ENCODE measurements around the gene KDM2A. TPM values are rescaled to one million over a fixed set of nuclear protein-coding genes. Genes with fewer than 3 reads are reported as not detected.

KDM2A gene
- total RNA-seq, 1 experiment from 2014 or later: 50.4 TPM

DNA sequence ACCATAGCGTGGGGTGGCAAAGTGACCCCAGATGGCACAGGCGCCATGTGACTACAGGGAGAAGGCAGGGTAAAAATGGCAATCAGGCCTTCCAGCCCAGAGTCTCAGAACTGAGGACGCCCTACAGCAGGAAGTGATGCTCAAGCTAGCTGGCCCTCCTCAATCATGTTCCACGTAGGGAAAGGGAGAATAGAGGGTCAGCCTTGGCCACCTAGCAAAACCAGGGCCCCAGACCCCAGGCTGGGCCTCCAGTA lies 169.1 kb downstream of the KDM2A start:
- DNase-seq (ENCODE audit: low read depth, low spot score): no peak
- POLR2A ChIA-PET: interaction anchor here (2.1 kb wide), 1 partner anchor 15 kb away, joined by 11 read pairs; the partner anchor contains the start of gene SSH3
- Histone ChIP-seq H3K4me2 (ENCODE audit: low read length) (peak overlapping the region; percentile 98), H4K20me1 (ENCODE audit: insufficient read depth) (no peaks in the 10 kb centered on the region), H3K4me1 (ENCODE audit: control insufficient read depth in 1 of 2, insufficient read depth in 2 of 2, low read length in 2 of 2) (peaks cover 13 to 29% of the 10 kb centered on the region in 2 experiments), H3K36me3 (ENCODE audit: control insufficient read depth in 1 of 2, insufficient read depth in 2 of 2, low read length in 2 of 2) (peaks cover 15 to 39% of the 10 kb centered on the region in 2 experiments), H3K4me3 (replicated peaks in 1 of 2; ENCODE audit: low read depth in 1 of 2, low read length in 2 of 2) (peak overlapping the region; percentile 74 to 91), H3K27ac (ENCODE audit: low read depth, low read length) (peak overlapping the region; percentile 100), H3K79me2 (ENCODE audit: insufficient read depth, low read length) (peaks cover 25% of the 10 kb centered on the region; the same call in 1 of the 2 replicates), H3K9me2 (ENCODE audit: insufficient read depth) (no peaks in the 10 kb centered on the region), H3K9ac (ENCODE audit: low read length) (peak overlapping the region; percentile 93), H2AFZ (ENCODE audit: low read depth, low read length, poor library complexity, severe bottlenecking) (no peak overlapping the region), H3K9me3 (ENCODE audit: control insufficient read depth in 1 of 2, insufficient read depth in 1 of 2, low read depth in 1 of 2, low read length in 2 of 2) (no peaks in the 10 kb centered on the region), H3K27me3 (ENCODE audit: insufficient read depth, low read length) (no peaks in the 10 kb centered on the region)
- intact Hi-C loops (cut with micrococcal nuclease): no loop called here
- CTCF ChIA-PET: interaction anchor here (1.2 to 1.6 kb wide), 4 partner anchors 15 to 63 kb away, joined by 4 to 5 read pairs (median 5); partner anchors contain the start of gene SSH3
- RAD21 ChIA-PET (ENCODE audit: low non-redundant PET in 1 of 2, low total read pairs in 2 of 2, uncharacterized antibody in 2 of 2, unreplicated experiment in 2 of 2): no interaction called here
- no TSS peak for BruUV-seq (replicated peaks)
- TF ChIP-seq SRF (IDR thresholded peaks at IDR 0.05; ENCODE audit: low read depth) (no peak), CEBPB (IDR thresholded peaks at IDR 0.05; ENCODE audit: low read depth) (no peak)
- TF ChIP-seq, protein P1, sequence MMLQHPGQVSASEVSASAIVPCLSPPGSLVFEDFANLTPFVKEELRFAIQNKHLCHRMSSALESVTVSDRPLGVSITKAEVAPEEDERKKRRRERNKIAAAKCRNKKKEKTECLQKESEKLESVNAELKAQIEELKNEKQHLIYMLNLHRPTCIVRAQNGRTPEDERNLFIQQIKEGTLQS (IDR thresholded peaks at IDR 0.05): no peak
- peak; percentile 7 for ATAC-seq

GRCh38 chr11:67288452-67289225 lies 169.6 kb downstream of the KDM2A start:
- H4K20me1 ChIP-seq (ENCODE audit: insufficient read depth): no peaks in the 10 kb centered on the region
- ChIA-PET RAD21 (ENCODE audit: low non-redundant PET in 1 of 2, low total read pairs in 2 of 2, uncharacterized antibody in 2 of 2, unreplicated experiment in 2 of 2) (no interaction called here), POLR2A (interaction anchor here (2.1 kb wide), 1 partner anchor 14 kb away, joined by 11 read pairs; the partner anchor contains the start of gene SSH3), CTCF (interaction anchor here (1.2 to 1.6 kb wide), 4 partner anchors 14 to 63 kb away, joined by 4 to 5 read pairs (median 5); partner anchors contain the start of gene SSH3)
- no peaks in the 10 kb centered on the region for H3K27me3 ChIP-seq (ENCODE audit: insufficient read depth, low read length)
- H3K27ac ChIP-seq (ENCODE audit: low read depth, low read length): peak overlapping the region; percentile 100
- H3K9me2 ChIP-seq (ENCODE audit: insufficient read depth): no peaks in the 10 kb centered on the region
- ATAC-seq: peak; percentile 78
- peak; percentile 54 for DNase-seq (ENCODE audit: low read depth, low spot score)
- H3K36me3 ChIP-seq (ENCODE audit: control insufficient read depth in 1 of 2, insufficient read depth in 2 of 2, low read length in 2 of 2): peaks cover 11 to 38% of the 10 kb centered on the region in 2 experiments; a peak in 3 of 4 replicates
- H3K79me2 ChIP-seq (ENCODE audit: insufficient read depth, low read length): peaks cover 28% of the 10 kb centered on the region; the same call in 1 of the 2 replicates
- H3K9me3 ChIP-seq (ENCODE audit: control insufficient read depth in 1 of 2, insufficient read depth in 1 of 2, low read depth in 1 of 2, low read length in 2 of 2): no peaks in the 10 kb centered on the region
- H3K9ac ChIP-seq (ENCODE audit: low read length): peak overlapping the region; percentile 93
- no TSS peak for BruUV-seq (replicated peaks)
- peak overlapping the region; percentile 98 for H3K4me2 ChIP-seq (ENCODE audit: low read length)
- peak overlapping the region; percentile 74 to 91 for H3K4me3 ChIP-seq (replicated peaks in 1 of 2; ENCODE audit: low read depth in 1 of 2, low read length in 2 of 2)
- H2AFZ ChIP-seq (ENCODE audit: low read depth, low read length, poor library complexity, severe bottlenecking): no peak overlapping the region
- intact Hi-C loops (cut with micrococcal nuclease): no loop called here
- peaks cover 13 to 29% of the 10 kb centered on the region in 2 experiments for H3K4me1 ChIP-seq (ENCODE audit: control insufficient read depth in 1 of 2, insufficient read depth in 2 of 2, low read length in 2 of 2)
- TF ChIP-seq ZNF274 (IDR thresholded peaks at IDR 0.05; ENCODE audit: low read depth, low read length): no peak
- no peak for TF ChIP-seq EZH2phosphoT487 (IDR thresholded peaks at IDR 0.05; ENCODE audit: borderline replicate concordance)
- TF ChIP-seq, protein P2, sequence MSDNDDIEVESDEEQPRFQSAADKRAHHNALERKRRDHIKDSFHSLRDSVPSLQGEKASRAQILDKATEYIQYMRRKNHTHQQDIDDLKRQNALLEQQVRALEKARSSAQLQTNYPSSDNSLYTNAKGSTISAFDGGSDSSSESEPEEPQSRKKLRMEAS (IDR thresholded peaks at IDR 0.05): peak; percentile 70
- TF ChIP-seq REST (IDR thresholded peaks at IDR 0.05; ENCODE audit: low read depth): no peak
- TF ChIP-seq JUND (IDR thresholded peaks at IDR 0.05): no peak
- TF ChIP-seq, protein P1 (IDR thresholded peaks at IDR 0.05): no peak
- TF ChIP-seq SP1 (IDR thresholded peaks at IDR 0.05; ENCODE audit: low read depth): peak; percentile 16; the same call in 1 of the 2 replicates
- peak; percentile 48 for TF ChIP-seq EGR1 (IDR thresholded peaks at IDR 0.05; ENCODE audit: low read depth)
- peak; percentile 59 for TF ChIP-seq POLR2A (IDR thresholded peaks at IDR 0.05; ENCODE audit: borderline replicate concordance, extremely low read depth, insufficient read depth, insufficient read length)
- peak; percentile 86 for TF ChIP-seq ZFX (IDR thresholded peaks at IDR 0.05)
- TF ChIP-seq SRF (IDR thresholded peaks at IDR 0.05; ENCODE audit: low read depth): no peak
- TF ChIP-seq TCF7L2 (IDR thresholded peaks at IDR 0.05; ENCODE audit: borderline replicate concordance, extremely low read depth, insufficient read depth, insufficient read length): peak; percentile 9
- peak; percentile 52; the same call in 1 of the 2 replicates for TF ChIP-seq SIN3A (IDR thresholded peaks at IDR 0.05; ENCODE audit: low read depth)
- peak; percentile 95 for TF ChIP-seq CEBPB (IDR thresholded peaks at IDR 0.05; ENCODE audit: low read depth)

All from HCT116 (cell line).